PC-9 (cell line): ENCODE results near the gene FILIP1. TPM values are rescaled to one million over a fixed set of nuclear protein-coding genes. Genes with fewer than 3 reads are reported as not detected.
A peak's percentile ranks its signal among the peaks of the same experiment; 100 is the strongest.

Experiments used
- BruUV-seq: library from RNA; stranded (reverse); fragments of 400-500 nt; replicated peaks from 2 replicates; lab custom pipeline; 2021; lab: Mats Ljungman, UMichigan
- CTCF ChIA-PET: fragments of 300-600 bp; sonication (Branson Sonifier 250); formaldehyde crosslinking; loops from one replicate; lab custom pipeline; 2022; ENCODE audit warnings: antibody characterized with exemption; lab: Charles Lee
- POLR2A ChIA-PET: fragments of 300-600 bp; sonication (Branson Sonifier 250); formaldehyde crosslinking; loops from one replicate; lab custom pipeline; 2022; ENCODE audit warnings: antibody characterized with exemption; ENCODE audit not compliant: unreplicated experiment; lab: Charles Lee
- DNase-seq, 2 experiments: peaks; one replicate each; pipeline versions ENCODE4 v3.0.0 to v3.0.0-alpha.2; 2015 to 2022; ENCODE audit warnings: mixed read lengths in 1 of 2
- H2AFZ ChIP-seq: fragments of 200-600 bp; sonication (generic); 2 replicates; pipeline ENCODE4 v1.8.1; 2017; ENCODE audit warnings: antibody characterized with exemption
- H3F3A ChIP-seq: fragments of 200-600 bp; sonication (generic); 2 replicates; pipeline ENCODE4 v1.8.1; 2017; ENCODE audit warnings: antibody characterized with exemption, mild to moderate bottlenecking, low read depth; ENCODE audit not compliant: insufficient read depth
- H3K27ac ChIP-seq: fragments of 200-600 bp; sonication (generic); 2 replicates; pipeline ENCODE4 v1.6.1; 2016; ENCODE audit warnings: mixed run types
- H3K27me3 ChIP-seq: fragments of 200-600 bp; sonication (generic); 2 replicates; pipeline ENCODE4 v1.6.1; 2016; ENCODE audit warnings: low read depth, mixed run types; ENCODE audit not compliant: insufficient read depth
- H3K36me3 ChIP-seq: fragments of 200-600 bp; sonication (generic); 2 replicates; pipeline ENCODE4 v1.6.1; 2016; ENCODE audit warnings: low read depth, mixed run types
- H3K4me1 ChIP-seq: fragments of 200-600 bp; sonication (generic); replicated peaks from 2 replicates; pipeline ENCODE4 v1.6.1; 2016; ENCODE audit warnings: mixed run types; ENCODE audit not compliant: insufficient read depth
- H3K4me2 ChIP-seq: fragments of 200-600 bp; sonication (generic); 2 replicates; pipeline ENCODE4 v1.6.1; 2017; ENCODE audit warnings: mixed run types
- H3K4me3 ChIP-seq: fragments of 200-600 bp; sonication (generic); 2 replicates; pipeline ENCODE4 v1.6.1; 2016; ENCODE audit warnings: mixed run types
- H3K79me2 ChIP-seq: fragments of 200-600 bp; sonication (generic); 2 replicates; pipeline ENCODE4 v1.6.1; 2017; ENCODE audit warnings: low read depth, mixed run types
- H3K9me2 ChIP-seq: fragments of 200-600 bp; sonication (generic); 2 replicates; pipeline ENCODE4 v1.8.1; 2017; ENCODE audit warnings: mild to moderate bottlenecking; ENCODE audit not compliant: insufficient read depth
- H3K9me3 ChIP-seq: fragments of 200-600 bp; sonication (generic); 2 replicates; pipeline ENCODE4 v1.8.1; 2016; ENCODE audit warnings: low read depth; ENCODE audit not compliant: insufficient read depth
- H4K20me1 ChIP-seq: fragments of 200-600 bp; sonication (generic); 2 replicates; pipeline ENCODE4 v1.8.1; 2017; ENCODE audit not compliant: insufficient read depth
- EZH2 ChIP-seq: fragments of 200-600 bp; sonication (generic); IDR thresholded peaks from 2 replicates; pipeline ENCODE4 v1.8.0; 2017; ENCODE audit warnings: antibody characterized with exemption, low read depth
- intact Hi-C: fragments of 100-400 bp; cut with micrococcal nuclease; formaldehyde crosslinking; loops from one replicate; pipeline ENCODE4 v1.10.0; 2022; ENCODE audit not compliant: unreplicated experiment
- total RNA-seq: library from RNA; stranded (reverse); gene quantifications from 2 replicates; pipeline ENCODE4 v1.2.3, GENCODE V29; 2021
- TF ChIP-seq, protein P1 (sequence below): fragments of 200-600 bp; sonication (generic); conservative IDR thresholded peaks from 2 replicates; pipeline ENCODE4 v1.6.1; 2017; ENCODE audit warnings: mixed run types, antibody characterized with exemption, mild to moderate bottlenecking, moderate library complexity

Gene FILIP1
- total RNA-seq, 1 experiment from 2014 or later = 0.15 TPM

- Histone ChIP-seq H3K4me1 (peaks cover 7% of the 10 kb centered on the region; the same call in 1 of the 2 replicates), H3F3A (peaks cover 3% of the 10 kb centered on the region), H3K9me2 (no peaks in the 10 kb centered on the region), H3K79me2 (peaks cover 31% of the 10 kb centered on the region), H3K4me3 (no peak overlapping the region), H3K27me3 (no peaks in the 10 kb centered on the region), H3K36me3 (peaks cover 11% of the 10 kb centered on the region; the same call in 1 of the 2 replicates), H2AFZ (no peak overlapping the region), H3K27ac (no peak overlapping the region), H3K9me3 (0 out of 2 replicates have a peak, but pooled peaks cover 3% of the 10 kb centered on the region), H4K20me1 (peaks cover 22% of the 10 kb centered on the region), H3K4me2 (no peak overlapping the region)
- TF ChIP-seq, protein P1, sequence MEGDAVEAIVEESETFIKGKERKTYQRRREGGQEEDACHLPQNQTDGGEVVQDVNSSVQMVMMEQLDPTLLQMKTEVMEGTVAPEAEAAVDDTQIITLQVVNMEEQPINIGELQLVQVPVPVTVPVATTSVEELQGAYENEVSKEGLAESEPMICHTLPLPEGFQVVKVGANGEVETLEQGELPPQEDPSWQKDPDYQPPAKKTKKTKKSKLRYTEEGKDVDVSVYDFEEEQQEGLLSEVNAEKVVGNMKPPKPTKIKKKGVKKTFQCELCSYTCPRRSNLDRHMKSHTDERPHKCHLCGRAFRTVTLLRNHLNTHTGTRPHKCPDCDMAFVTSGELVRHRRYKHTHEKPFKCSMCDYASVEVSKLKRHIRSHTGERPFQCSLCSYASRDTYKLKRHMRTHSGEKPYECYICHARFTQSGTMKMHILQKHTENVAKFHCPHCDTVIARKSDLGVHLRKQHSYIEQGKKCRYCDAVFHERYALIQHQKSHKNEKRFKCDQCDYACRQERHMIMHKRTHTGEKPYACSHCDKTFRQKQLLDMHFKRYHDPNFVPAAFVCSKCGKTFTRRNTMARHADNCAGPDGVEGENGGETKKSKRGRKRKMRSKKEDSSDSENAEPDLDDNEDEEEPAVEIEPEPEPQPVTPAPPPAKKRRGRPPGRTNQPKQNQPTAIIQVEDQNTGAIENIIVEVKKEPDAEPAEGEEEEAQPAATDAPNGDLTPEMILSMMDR = no peak
- no peak for TF ChIP-seq EZH2
- intact Hi-C loops = no loop called here
- POLR2A ChIA-PET = interaction anchor here (0.7 kb wide), 1 partner anchor 23 kb away, joined by 6 read pairs; no protein-coding TSS in a partner anchor
- no peak for DNase-seq
- no TSS peak for BruUV-seq
- CTCF ChIA-PET = interaction anchor here (0.6 to 1.3 kb wide), 4 partner anchors 58 to 434 kb away, joined by 3 read pairs; no protein-coding TSS in a partner anchor
Measured at GRCh38 chr6:75267461-75267860, 226.1 kb downstream of the FILIP1 start.

DNA sequence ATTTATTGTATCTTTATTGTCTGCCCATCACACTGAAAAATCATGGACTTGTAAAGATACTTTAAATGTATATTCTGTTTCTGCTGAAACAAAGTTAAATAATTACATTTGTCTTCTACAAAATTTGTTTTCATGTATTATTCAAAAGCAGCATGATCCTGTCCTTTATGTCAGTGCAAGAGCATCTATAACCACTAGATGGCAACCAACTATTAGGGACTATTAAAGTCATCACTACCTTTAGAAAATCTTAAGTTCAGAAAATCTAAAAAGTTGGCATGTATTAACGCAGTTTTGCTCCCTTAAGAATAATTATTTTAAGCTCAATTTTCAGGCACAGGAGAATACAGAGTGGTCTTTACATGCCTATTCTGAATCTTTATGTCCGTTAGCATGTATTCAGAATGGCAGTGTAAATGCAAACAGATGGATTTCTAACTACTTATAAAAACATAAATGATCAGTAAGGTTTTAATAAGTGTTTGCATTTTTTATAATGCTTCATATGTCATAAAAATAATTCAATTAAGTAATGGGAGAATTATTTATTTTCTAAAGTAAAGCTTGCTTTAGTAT is 226.8 kb downstream of the FILIP1 start:
- H3F3A ChIP-seq = peaks cover 3% of the 10 kb centered on the region
- H3K79me2 ChIP-seq = peaks cover 30% of the 10 kb centered on the region
- ChIA-PET POLR2A (no interaction called here), CTCF (interaction anchor here (0.8 to 1.3 kb wide), 2 partner anchors 48 to 258 kb away, joined by 3 read pairs; no protein-coding TSS in a partner anchor)
- H3K36me3 ChIP-seq = peaks cover 6% of the 10 kb centered on the region; the same call in 1 of the 2 replicates
- peak in 1 of 2 experiments; percentile 39 for DNase-seq
- TF ChIP-seq, protein P1 = peak; percentile 84
- TF ChIP-seq EZH2 = no peak
- H3K4me3 ChIP-seq = no peak overlapping the region
- no peak overlapping the region for H3K4me2 ChIP-seq
- BruUV-seq = no TSS peak
- H3K27me3 ChIP-seq = no peaks in the 10 kb centered on the region
- intact Hi-C loops = loop anchor here (1.0 kb wide), 2 partner anchors 30 to 259 kb away; no protein-coding TSS in a partner anchor
- H3K27ac ChIP-seq = no peak overlapping the region
- H4K20me1 ChIP-seq = peaks cover 22% of the 10 kb centered on the region
- no peaks in the 10 kb centered on the region for H3K9me2 ChIP-seq
- 0 out of 2 replicates have a peak, but pooled peaks cover 3% of the 10 kb centered on the region for H3K9me3 ChIP-seq
- H3K4me1 ChIP-seq = peaks cover 7% of the 10 kb centered on the region; the same call in 1 of the 2 replicates
- H2AFZ ChIP-seq = no peak overlapping the region

DNA sequence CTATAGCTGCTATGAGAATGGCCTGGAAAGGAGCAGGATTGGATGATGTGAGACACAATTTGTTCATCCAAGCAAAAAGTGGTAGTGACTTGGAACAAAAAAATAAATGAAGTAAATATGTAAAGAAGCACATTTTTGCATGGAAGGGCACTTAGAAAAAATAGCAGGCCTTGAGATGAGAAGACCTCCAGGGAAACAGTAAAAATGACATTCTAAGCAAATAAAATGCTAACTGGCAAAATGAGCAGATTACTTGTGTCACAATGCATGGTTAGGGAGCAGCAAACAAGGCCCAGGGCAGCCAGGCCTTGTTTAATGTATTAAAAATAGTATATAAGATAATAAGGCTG is 230.2 kb downstream of the FILIP1 start:
- DNase-seq = no peak
- Histone ChIP-seq H3K79me2 (peaks cover 8% of the 10 kb centered on the region), H3K4me3 (no peak overlapping the region), H3K4me2 (no peak overlapping the region), H3F3A (peaks cover 3% of the 10 kb centered on the region), H3K27ac (no peak overlapping the region), H3K36me3 (peaks cover 11% of the 10 kb centered on the region; the same call in 1 of the 2 replicates), H2AFZ (no peak overlapping the region), H3K9me2 (no peaks in the 10 kb centered on the region), H3K9me3 (0 out of 2 replicates have a peak, but pooled peaks cover 3% of the 10 kb centered on the region), H3K27me3 (no peaks in the 10 kb centered on the region), H4K20me1 (peaks cover 22% of the 10 kb centered on the region), H3K4me1 (peaks cover 6% of the 10 kb centered on the region; the same call in 1 of the 2 replicates)
- POLR2A ChIA-PET = no interaction called here
- BruUV-seq = no TSS peak
- CTCF ChIA-PET = interaction anchor here (0.7 kb wide), 1 partner anchor 34 kb away, joined by 3 read pairs; no protein-coding TSS in a partner anchor
- intact Hi-C loops = loop anchor here (1.0 kb wide), 1 partner anchor 15 kb away; no protein-coding TSS in a partner anchor
- TF ChIP-seq, protein P1 = no peak
- TF ChIP-seq EZH2 = no peak
